Measurements from ENCODE around the gene IL37. TPM values are rescaled to one million over a fixed set of nuclear protein-coding genes. Genes with fewer than 3 reads are reported as not detected.

The IL37 gene
- total RNA-seq (under 1 TPM in 1 of 9 donors, not detected in 8; 0.33 TPM), polyA plus RNA-seq (not detected)
- long read RNA-seq, donor 1: 0 reads
- long read RNA-seq, donor 2: 0 reads
- long read RNA-seq, donor 3: 0 reads
- long read RNA-seq, donor 4: 0 reads
- long read RNA-seq, donor 5: 0 reads
- long read RNA-seq, donor 6: 0 reads
- long read RNA-seq, donor 7: 0 reads
- long read RNA-seq, donor 8: 0 reads
- long read RNA-seq, donor 9: 0 reads
- long read RNA-seq, donor 10: 0 reads

GRCh38 chr2:112910865-112911264 lies at the start of gene IL37:
TSS of gene IL37 (plus strand) at chr2:112911165. CDS start at chr2:112913013, 1,848 bp downstream.
- no peaks in the 10 kb centered on the region for H3K9me3 ChIP-seq (replicated peaks in 1 of 3)
- H3K27ac ChIP-seq: no peak within 1 kb of the TSS
- no peaks in the 10 kb centered on the region for H3K4me1 ChIP-seq (replicated peaks in 1 of 2)
- no peaks in the 10 kb centered on the region for H3K27me3 ChIP-seq
- DNase-seq: no peak
- TF ChIP-seq CTCF (IDR thresholded peaks at IDR 0.05) (no peak), POLR2A (IDR thresholded peaks at IDR 0.05) (no peak)
- intact Hi-C loops (cut with DNase I): no loop called here
- no peaks in the 10 kb centered on the region for H3K36me3 ChIP-seq (replicated peaks in 1 of 2)
- H3K4me3 ChIP-seq: no peak within 1 kb of the TSS
- 0 to 28% (median 24%) methylated on average over 1 to 2 of the region's 2 CpGs for WGBS, 4 donors

GRCh38 chr2:112864072-112864471 lies 46.9 kb upstream of the IL37 start:
- WGBS, 4 donors: 82 to 95% (median 92%) methylated on average over 1 of the region's 1 CpG
- no peak overlapping the region for H3K4me3 ChIP-seq
- no peaks in the 10 kb centered on the region for H3K9me3 ChIP-seq (replicated peaks in 1 of 3)
- H3K36me3 ChIP-seq (replicated peaks in 1 of 2): no peaks in the 10 kb centered on the region
- no peak overlapping the region for H3K27ac ChIP-seq
- H3K4me1 ChIP-seq (replicated peaks in 1 of 2): no peaks in the 10 kb centered on the region
- intact Hi-C loops (cut with DNase I): no loop called here
- no peak for TF ChIP-seq POLR2A (IDR thresholded peaks at IDR 0.05)
- TF ChIP-seq CTCF (IDR thresholded peaks at IDR 0.05): no peak
- no peak for DNase-seq
- H3K27me3 ChIP-seq: no peaks in the 10 kb centered on the region

- H3K4me1 ChIP-seq (replicated peaks in 1 of 2): no peaks in the 10 kb centered on the region
- WGBS, 4 donors: 80 to 86% (median 86%) methylated on average over 8 of the region's 8 CpGs
- intact Hi-C loops (cut with DNase I): no loop called here
Observed at GRCh38 chr2:112866128-112866835, 44.7 kb upstream of the IL37 start.

More at GRCh38 chr2:112866128-112866835, 44.7 kb upstream of the IL37 start:
- no peak for TF ChIP-seq POLR2A (IDR thresholded peaks at IDR 0.05)
- TF ChIP-seq CTCF (IDR thresholded peaks at IDR 0.05): no peak
- Histone ChIP-seq H3K36me3 (replicated peaks in 1 of 2) (no peaks in the 10 kb centered on the region), H3K27me3 (no peaks in the 10 kb centered on the region), H3K9me3 (replicated peaks in 1 of 3) (no peaks in the 10 kb centered on the region), H3K4me3 (no peak overlapping the region), H3K27ac (no peak overlapping the region)
- DNase-seq: no peak

All from adrenal gland (tissue), 19 donors.